ENCODE results near the gene LYSET. TPM values are rescaled to one million over a fixed set of nuclear protein-coding genes. Genes with fewer than 3 reads are reported as not detected.
"Not testable (repeated sequence)": the region's sequence is repeated elsewhere in the genome, so short reads cannot be mapped to it uniquely, and the experiment has no call there.

The LYSET gene
- total and polyA plus RNA-seq, 2 of the 4 experiments (the other 2 are of a cell fraction) = 6.3 to 10.2 TPM

GRCh38 chr14:93233078-93233477, 48.0 kb downstream of the LYSET start:
- H2AK9ac ChIP-seq (replicated peaks; ENCODE audit: low read depth, low read length, poor library complexity); H2BK20ac ChIP-seq (ENCODE audit: low read depth, low read length); H3K9me3 ChIP-seq (ENCODE audit: control insufficient read depth, insufficient read depth, low read length); H3K18ac ChIP-seq (ENCODE audit: low read depth, low read length); H4K20me1 ChIP-seq (ENCODE audit: insufficient read depth, low read length); H3K56ac ChIP-seq (ENCODE audit: extremely low read depth, insufficient read depth, low read length); H3K4me2 ChIP-seq (ENCODE audit: low read depth, low read length); H4K8ac ChIP-seq (ENCODE audit: low read depth in 2 of 2, low read length in 2 of 2); H2BK15ac ChIP-seq (ENCODE audit: low read depth, low read length); dilution Hi-C loops (cut with HindIII; ENCODE audit: low sequenced_read_pairs, unreplicated experiment); H2BK5ac ChIP-seq (ENCODE audit: low read depth, low read length, poor library complexity, severe bottlenecking); intact Hi-C loops (cut with micrococcal nuclease); H3K4me1 ChIP-seq (ENCODE audit: control insufficient read depth, insufficient read depth, low read length); H4K91ac ChIP-seq (ENCODE audit: insufficient read depth, low read depth, low read length); in situ Hi-C loops (cut with MboI; ENCODE audit: low sequenced_read_pairs); H3K4ac ChIP-seq (ENCODE audit: low read depth, low read length); DNase-seq; ATAC-seq (ENCODE audit: low read depth); H3K9ac ChIP-seq (ENCODE audit: low read depth, low read length); H4K5ac ChIP-seq (ENCODE audit: low read depth, low read length); H3K36me3 ChIP-seq (ENCODE audit: control insufficient read depth, insufficient read depth, low read length); H3K27ac ChIP-seq (ENCODE audit: insufficient read depth, low read length); H3K79me1 ChIP-seq (ENCODE audit: low read depth in 1 of 2, low read length in 2 of 2); H3K27me3 ChIP-seq (ENCODE audit: control insufficient read depth, insufficient read depth, low read length); POLR2A ChIA-PET (ENCODE audit: unreplicated experiment); BruUV-seq (replicated peaks); H3K23ac ChIP-seq (ENCODE audit: low read depth, low read length); H3K4me3 ChIP-seq (ENCODE audit: insufficient read depth, low read depth, low read length); H2BK120ac ChIP-seq (ENCODE audit: low read depth, low read length); H2AFZ ChIP-seq (replicated peaks; ENCODE audit: low read length, poor library complexity); H2AK5ac ChIP-seq (ENCODE audit: low read depth, low read length); H3K14ac ChIP-seq (replicated peaks; ENCODE audit: low read depth, low read length): not testable (repeated sequence)
- CTCF ChIA-PET = interaction anchor here (1.5 kb wide), 1 partner anchor 26 kb away, joined by 3 read pairs; the partner anchor contains the start of genes GON7 and UBR7
- H3K9me1 ChIP-seq (ENCODE audit: insufficient read depth, low read length) = peaks cover 13% of the 10 kb centered on the region; the same call in 1 of the 2 replicates
- 100% methylated on average over 1 of the region's 5 CpGs; no CpG with 5 or more reads in 1 of the 2 experiments for WGBS, 2 experiments (ENCODE audit: extremely low coverage in 2 of 2, insufficient read length in 1 of 2)

Measured in IMR-90 (cell line).